HG02571 (cell line): ENCODE results near the gene SDC3.

Experiments
- ATAC-seq: cut with Tn5 transposase; IDR thresholded peaks from one replicate; pipeline ENCODE4 v1.9.1; 2021; ENCODE audit warnings: mild to moderate bottlenecking, moderate library complexity; ENCODE audit not compliant: unreplicated experiment

Gene SDC3

GRCh38 chr1:30855686-30856259 is 52.8 kb downstream of the SDC3 start:
- ATAC-seq: no peak

- ATAC-seq: no peak
Observed at GRCh38 chr1:30853350-30853749, 55.2 kb downstream of the SDC3 start.

GRCh38 chr1:30852026-30852425 is 56.5 kb downstream of the SDC3 start:
- no peak for ATAC-seq

- no peak for ATAC-seq
Observed at GRCh38 chr1:30851286-30851685, 57.3 kb downstream of the SDC3 start.

GRCh38 chr1:30850607-30851006 is 58.0 kb downstream of the SDC3 start:
- no peak for ATAC-seq

GRCh38 chr1:30848130-30848529 is 60.4 kb downstream of the SDC3 start:
- ATAC-seq: no peak

GRCh38 chr1:30847358-30847972 is 61.1 kb downstream of the SDC3 start:
- ATAC-seq: no peak

GRCh38 chr1:30846587-30846986 is 62.0 kb downstream of the SDC3 start:
- no peak for ATAC-seq

- ATAC-seq: no peak
Observed at GRCh38 chr1:30845904-30846290, 62.7 kb downstream of the SDC3 start.

GRCh38 chr1:30845237-30845903 is 63.2 kb downstream of the SDC3 start:
- ATAC-seq: no peak

- ATAC-seq: no peak
Observed at GRCh38 chr1:30844631-30845030, 63.9 kb downstream of the SDC3 start.

GRCh38 chr1:30842697-30843354 is 65.7 kb downstream of the SDC3 start:
- no peak for ATAC-seq

- ATAC-seq: no peak
Observed at GRCh38 chr1:30840904-30841598, 67.5 kb downstream of the SDC3 start.

- no peak for ATAC-seq
Observed at GRCh38 chr1:30839827-30840359, 68.7 kb downstream of the SDC3 start.

GRCh38 chr1:30838996-30839395 is 69.6 kb downstream of the SDC3 start:
- no peak for ATAC-seq

- ATAC-seq: no peak
Observed at GRCh38 chr1:30837653-30838052, 70.9 kb downstream of the SDC3 start.

GRCh38 chr1:30834253-30834652 is 74.3 kb downstream of the SDC3 start:
- ATAC-seq: no peak

GRCh38 chr1:30830537-30830936 is 78.0 kb downstream of the SDC3 start:
- ATAC-seq: no peak

GRCh38 chr1:30829889-30830288 is 78.7 kb downstream of the SDC3 start:
- ATAC-seq: no peak

- ATAC-seq: no peak
Observed at GRCh38 chr1:30824736-30825429, 83.7 kb downstream of the SDC3 start.
